ENCODE results near the gene TRIP12.
"Not testable (repeated sequence)": the region's sequence is repeated elsewhere in the genome, so short reads cannot be mapped to it uniquely, and the experiment has no call there.

TRIP12 gene

DNA sequence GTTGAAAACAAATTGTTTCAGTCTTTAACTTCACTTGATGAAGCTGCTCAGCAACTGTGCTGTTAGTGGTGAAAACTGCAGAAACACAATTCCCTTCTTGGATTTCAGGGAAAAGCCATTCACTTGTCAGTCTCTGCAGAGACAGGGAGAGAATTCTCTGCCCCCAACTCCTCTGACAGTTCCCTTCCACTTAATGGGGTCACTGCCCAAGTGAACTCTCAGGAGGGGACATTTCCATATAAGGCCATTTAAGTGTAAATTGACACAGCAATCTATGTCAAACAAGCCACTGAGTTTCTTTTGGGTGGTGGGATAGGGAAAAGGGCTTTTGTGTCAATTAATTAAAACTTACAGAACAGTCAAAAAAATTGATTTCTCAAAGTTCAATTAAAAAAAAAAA lies 156.1 kb downstream of the TRIP12 start:
- no peak overlapping the region for H3K4me3 ChIP-seq (ENCODE audit: low read depth in 1 of 2, low read length in 1 of 2)
- TF ChIP-seq CTCF (IDR thresholded peaks at IDR 0.05): no peak
- H3K36me3 ChIP-seq: peaks cover 75% of the 10 kb centered on the region
- H3K27ac ChIP-seq: no peak overlapping the region
- H3K4me1 ChIP-seq (ENCODE audit: control insufficient read depth in 1 of 2, insufficient read depth in 1 of 2, low read depth in 1 of 2, low read length in 1 of 2): no peaks in the 10 kb centered on the region
- no peaks in the 10 kb centered on the region for H3K9me3 ChIP-seq
- no peaks in the 10 kb centered on the region for H3K27me3 ChIP-seq

- Histone ChIP-seq H3K4me1 (ENCODE audit: control insufficient read depth in 1 of 2, insufficient read depth in 1 of 2, low read depth in 1 of 2, low read length in 1 of 2) (no peaks in the 10 kb centered on the region), H3K36me3 (peaks cover 34% of the 10 kb centered on the region), H3K27ac (no peak overlapping the region), H3K9me3 (no peaks in the 10 kb centered on the region), H3K27me3 (no peaks in the 10 kb centered on the region), H3K4me3 (ENCODE audit: low read depth in 1 of 2, low read length in 1 of 2) (no peak overlapping the region)
- TF ChIP-seq CTCF (IDR thresholded peaks at IDR 0.05): no peak
Observed at GRCh38 chr2:229761663-229762062, 160.1 kb downstream of the TRIP12 start.

- H3K9me3 ChIP-seq; H3K27me3 ChIP-seq; H3K4me1 ChIP-seq (ENCODE audit: control insufficient read depth in 1 of 2, insufficient read depth in 1 of 2, low read depth in 1 of 2, low read length in 1 of 2); H3K27ac ChIP-seq; H3K36me3 ChIP-seq; H3K4me3 ChIP-seq (ENCODE audit: low read depth in 1 of 2, low read length in 1 of 2): not testable (repeated sequence)
Observed at GRCh38 chr2:229757462-229757861, 164.3 kb downstream of the TRIP12 start.

- no peak for TF ChIP-seq CTCF (IDR thresholded peaks at IDR 0.05)
Observed at GRCh38 chr2:229752970-229753729, 168.7 kb downstream of the TRIP12 start.

GRCh38 chr2:229749779-229750178 lies 172.0 kb downstream of the TRIP12 start:
- Histone ChIP-seq H3K36me3 (no peaks in the 10 kb centered on the region), H3K4me1 (ENCODE audit: control insufficient read depth in 1 of 2, insufficient read depth in 1 of 2, low read depth in 1 of 2, low read length in 1 of 2) (no peaks in the 10 kb centered on the region), H3K9me3 (no peaks in the 10 kb centered on the region), H3K4me3 (ENCODE audit: low read depth in 1 of 2, low read length in 1 of 2) (no peak overlapping the region), H3K27me3 (no peaks in the 10 kb centered on the region), H3K27ac (no peak overlapping the region)
- TF ChIP-seq CTCF (IDR thresholded peaks at IDR 0.05): no peak

More at GRCh38 chr2:229752970-229753729, 168.7 kb downstream of the TRIP12 start:
- no peak overlapping the region for H3K27ac ChIP-seq
- no peaks in the 10 kb centered on the region for H3K9me3 ChIP-seq
- no peak overlapping the region for H3K4me3 ChIP-seq (ENCODE audit: low read depth in 1 of 2, low read length in 1 of 2)
- H3K36me3 ChIP-seq: no peaks in the 10 kb centered on the region
- no peaks in the 10 kb centered on the region for H3K4me1 ChIP-seq (ENCODE audit: control insufficient read depth in 1 of 2, insufficient read depth in 1 of 2, low read depth in 1 of 2, low read length in 1 of 2)
- no peaks in the 10 kb centered on the region for H3K27me3 ChIP-seq

GRCh38 chr2:229748950-229749349 lies 172.9 kb downstream of the TRIP12 start:
- TF ChIP-seq CTCF (IDR thresholded peaks at IDR 0.05): no peak
- H3K4me1 ChIP-seq (ENCODE audit: control insufficient read depth in 1 of 2, insufficient read depth in 1 of 2, low read depth in 1 of 2, low read length in 1 of 2): no peaks in the 10 kb centered on the region
- no peak overlapping the region for H3K27ac ChIP-seq
- no peaks in the 10 kb centered on the region for H3K36me3 ChIP-seq
- H3K4me3 ChIP-seq (ENCODE audit: low read depth in 1 of 2, low read length in 1 of 2): no peak overlapping the region
- H3K27me3 ChIP-seq: no peaks in the 10 kb centered on the region
- no peaks in the 10 kb centered on the region for H3K9me3 ChIP-seq

DNA sequence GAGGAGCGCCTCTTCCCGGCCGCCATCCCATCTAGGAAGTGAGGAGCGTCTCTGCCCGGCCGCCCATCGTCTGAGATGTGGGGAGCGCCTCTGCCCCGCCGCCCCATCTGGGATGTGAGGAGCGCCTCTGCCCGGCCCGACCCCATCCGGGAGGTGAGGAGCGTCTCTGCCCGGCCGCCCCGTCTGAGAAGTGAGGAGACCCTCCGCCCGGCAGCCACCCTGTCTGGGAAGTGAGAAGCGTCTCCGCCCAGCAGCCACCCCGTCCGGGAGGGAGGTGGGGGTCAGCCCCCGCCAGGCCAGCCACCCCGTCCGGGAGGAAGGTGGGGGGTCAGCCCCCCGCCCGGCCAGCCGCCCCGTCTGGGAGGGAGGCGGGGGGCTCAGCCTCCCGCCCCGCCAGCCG lies 179.1 kb downstream of the TRIP12 start:
- H3K9me3 ChIP-seq; H3K27ac ChIP-seq; H3K27me3 ChIP-seq; H3K4me3 ChIP-seq (ENCODE audit: low read depth in 1 of 2, low read length in 1 of 2); H3K4me1 ChIP-seq (ENCODE audit: control insufficient read depth in 1 of 2, insufficient read depth in 1 of 2, low read depth in 1 of 2, low read length in 1 of 2); H3K36me3 ChIP-seq: not testable (repeated sequence)

Measured in neutrophil (primary cell).